Right atrium auricular region (tissue), 2 donors: Measurements from ENCODE around the gene PEX14. TPM values are rescaled to one million over a fixed set of nuclear protein-coding genes. Genes with fewer than 3 reads are reported as not detected.

Experiments used
- DNase-seq: peaks from one replicate; pipeline ENCODE4 v3.0.0-alpha.2; 2019; ENCODE audit warnings: low spot score
- H3K27ac ChIP-seq, 2 donors: fragments of 200-600 bp; sonication (generic); 1 replicate in 1 of 2; 2 replicates in 1 of 2; pipeline ENCODE4 v1.5.1; 2016 to 2019
- H3K27me3 ChIP-seq, 2 donors: fragments of 200-600 bp; sonication (generic); one replicate each; pipeline versions ENCODE4 v1.5.1 to v1.6.0; 2017 to 2019
- H3K36me3 ChIP-seq: fragments of 200-600 bp; sonication (generic); one replicate; pipeline ENCODE4 v1.5.1; 2016
- H3K4me1 ChIP-seq, 2 donors: fragments of 200-600 bp; sonication (generic); one replicate each; pipeline versions ENCODE4 v1.5.1 to v1.6.0; 2017 to 2019
- H3K4me3 ChIP-seq, 2 donors: fragments of 200-600 bp; sonication (generic); 1 replicate in 1 of 2; 2 replicates in 1 of 2; pipeline ENCODE4 v1.5.1; 2017 to 2019; ENCODE audit warnings: mild to moderate bottlenecking in 1 of 2, moderate library complexity in 1 of 2
- H3K9me3 ChIP-seq, 2 donors: fragments of 200-600 bp; sonication (generic); one replicate each; pipeline ENCODE4 v1.5.1; 2019
- total RNA-seq, 2 donors: library from RNA; depleted of rRNA; stranded (reverse); fragments of >200 nt; gene quantifications; one replicate each; pipeline ENCODE4 v1.1.0, GENCODE V29; 2016
- TF ChIP-seq, protein P1 (sequence below), 2 donors: fragments of 200-600 bp; sonication (generic); IDR thresholded peaks; one replicate each; pipeline ENCODE4 v1.5.1; 2019; ENCODE audit warnings: antibody characterized with exemption in 2 of 2

PEX14 gene
- total RNA-seq, 2 donors from 2014 or later = 13.7 to 14.5 TPM

DNA sequence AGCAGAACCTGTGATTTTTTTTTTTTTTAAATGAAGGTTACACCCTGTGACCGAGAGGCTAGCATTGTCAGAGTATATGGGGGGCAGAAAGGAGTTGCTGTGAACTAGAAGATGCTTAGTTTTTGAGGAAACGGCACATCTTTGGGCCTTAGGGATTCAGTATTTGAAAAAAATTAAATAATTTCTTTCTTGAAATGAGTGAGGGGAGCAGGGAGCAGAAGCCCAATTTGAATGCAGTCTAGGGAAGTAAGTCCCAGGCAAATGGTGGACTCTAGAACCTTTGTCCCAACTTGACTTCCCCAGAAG, 42.9 kb downstream of the PEX14 start:
- Histone ChIP-seq H3K27me3 (no peaks in the 10 kb centered on the region), H3K4me1 (peaks cover 0 to 35% of the 10 kb centered on the region in 2 donors), H3K27ac (no peak overlapping the region), H3K4me3 (no peak overlapping the region), H3K9me3 (no peaks in the 10 kb centered on the region), H3K36me3 (no peaks in the 10 kb centered on the region)
- no peak for DNase-seq
- TF ChIP-seq, protein P1, sequence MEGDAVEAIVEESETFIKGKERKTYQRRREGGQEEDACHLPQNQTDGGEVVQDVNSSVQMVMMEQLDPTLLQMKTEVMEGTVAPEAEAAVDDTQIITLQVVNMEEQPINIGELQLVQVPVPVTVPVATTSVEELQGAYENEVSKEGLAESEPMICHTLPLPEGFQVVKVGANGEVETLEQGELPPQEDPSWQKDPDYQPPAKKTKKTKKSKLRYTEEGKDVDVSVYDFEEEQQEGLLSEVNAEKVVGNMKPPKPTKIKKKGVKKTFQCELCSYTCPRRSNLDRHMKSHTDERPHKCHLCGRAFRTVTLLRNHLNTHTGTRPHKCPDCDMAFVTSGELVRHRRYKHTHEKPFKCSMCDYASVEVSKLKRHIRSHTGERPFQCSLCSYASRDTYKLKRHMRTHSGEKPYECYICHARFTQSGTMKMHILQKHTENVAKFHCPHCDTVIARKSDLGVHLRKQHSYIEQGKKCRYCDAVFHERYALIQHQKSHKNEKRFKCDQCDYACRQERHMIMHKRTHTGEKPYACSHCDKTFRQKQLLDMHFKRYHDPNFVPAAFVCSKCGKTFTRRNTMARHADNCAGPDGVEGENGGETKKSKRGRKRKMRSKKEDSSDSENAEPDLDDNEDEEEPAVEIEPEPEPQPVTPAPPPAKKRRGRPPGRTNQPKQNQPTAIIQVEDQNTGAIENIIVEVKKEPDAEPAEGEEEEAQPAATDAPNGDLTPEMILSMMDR (IDR thresholded peaks at IDR 0.05) = no peak

- TF ChIP-seq, protein P1 (IDR thresholded peaks at IDR 0.05) = no peak
- peak overlapping the region in 1 of 2 donors; percentile 57 for H3K27ac ChIP-seq
Observed at GRCh38 chr1:10519016-10519417, 44.3 kb downstream of the PEX14 start.

DNA sequence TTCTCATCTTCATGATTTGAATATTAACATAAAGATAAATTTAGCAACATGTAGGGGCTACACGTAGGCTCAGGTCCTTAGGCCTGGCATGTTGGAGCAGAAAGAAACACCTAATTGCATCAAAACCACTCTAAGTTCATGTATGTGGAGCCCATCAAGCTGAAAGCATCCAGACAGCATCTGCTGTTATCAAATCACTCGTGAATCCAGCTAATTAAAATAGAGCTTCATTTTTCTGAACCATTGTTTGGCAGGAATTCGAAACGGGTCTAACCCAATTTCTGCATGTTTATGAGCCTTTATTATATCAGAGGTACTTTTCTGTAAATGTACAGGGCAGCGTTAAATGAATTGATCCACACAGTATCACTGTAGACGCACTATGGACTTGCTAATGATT, 45.7 kb downstream of the PEX14 start:
- no peak overlapping the region for H3K27ac ChIP-seq
- TF ChIP-seq, protein P1 (IDR thresholded peaks at IDR 0.05) = no peak
- no peaks in the 10 kb centered on the region for H3K27me3 ChIP-seq
- H3K4me1 ChIP-seq = peaks cover 0 to 36% of the 10 kb centered on the region in 2 donors
- no peak overlapping the region for H3K4me3 ChIP-seq
- no peaks in the 10 kb centered on the region for H3K9me3 ChIP-seq
- no peaks in the 10 kb centered on the region for H3K36me3 ChIP-seq
- no peak for DNase-seq

More at GRCh38 chr1:10519016-10519417, 44.3 kb downstream of the PEX14 start:
- no peaks in the 10 kb centered on the region for H3K9me3 ChIP-seq
- H3K4me1 ChIP-seq = peaks cover 0 to 36% of the 10 kb centered on the region in 2 donors
- DNase-seq = no peak
- no peaks in the 10 kb centered on the region for H3K27me3 ChIP-seq
- H3K4me3 ChIP-seq = no peak overlapping the region
- no peaks in the 10 kb centered on the region for H3K36me3 ChIP-seq

GRCh38 chr1:10520952-10521351, 46.2 kb downstream of the PEX14 start:
- H3K36me3 ChIP-seq = no peaks in the 10 kb centered on the region

DNA sequence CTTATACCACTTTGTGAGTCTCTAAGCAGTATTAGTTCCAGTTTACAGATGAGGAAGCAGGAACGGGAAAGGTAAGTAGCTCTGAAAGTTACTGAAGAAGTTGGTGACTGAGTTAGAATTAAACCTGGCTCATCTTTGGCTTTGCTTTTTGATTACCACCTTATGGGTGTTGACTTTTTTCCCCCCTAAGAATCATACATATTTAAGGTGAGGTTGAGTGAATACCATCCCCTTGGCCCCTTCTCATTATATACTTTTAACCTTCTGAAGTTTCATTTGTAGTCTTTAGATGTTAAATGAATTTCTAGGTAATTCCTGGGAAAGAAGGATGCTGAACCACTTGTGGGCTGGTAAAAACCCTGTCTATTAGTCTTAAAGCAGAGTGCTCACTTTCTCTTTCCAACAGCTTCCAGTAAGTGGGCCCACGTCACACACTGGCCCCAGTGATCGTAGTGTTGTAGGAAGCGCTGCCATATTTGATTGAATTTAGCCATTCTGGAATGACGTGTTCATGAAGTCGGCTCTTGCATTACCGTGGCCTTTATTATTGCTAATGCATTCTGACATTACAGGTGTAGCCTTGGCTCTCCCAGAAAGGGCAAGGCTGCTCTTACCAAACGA, 46.9 kb downstream of the PEX14 start:
- DNase-seq = no peak
- H3K4me1 ChIP-seq = peaks cover 0 to 28% of the 10 kb centered on the region in 2 donors
- H3K9me3 ChIP-seq = no peaks in the 10 kb centered on the region
- H3K27ac ChIP-seq = no peak overlapping the region
- H3K4me3 ChIP-seq = no peak overlapping the region
- no peaks in the 10 kb centered on the region for H3K27me3 ChIP-seq
- H3K36me3 ChIP-seq = no peaks in the 10 kb centered on the region
- TF ChIP-seq, protein P1 (IDR thresholded peaks at IDR 0.05) = no peak

More at GRCh38 chr1:10520952-10521351, 46.2 kb downstream of the PEX14 start:
- H3K27ac ChIP-seq = no peak overlapping the region
- no peak for DNase-seq
- H3K27me3 ChIP-seq = no peaks in the 10 kb centered on the region
- TF ChIP-seq, protein P1 (IDR thresholded peaks at IDR 0.05) = no peak
- no peak overlapping the region for H3K4me3 ChIP-seq
- peaks cover 0 to 35% of the 10 kb centered on the region in 2 donors for H3K4me1 ChIP-seq
- no peaks in the 10 kb centered on the region for H3K9me3 ChIP-seq

GRCh38 chr1:10522322-10522860, 47.6 kb downstream of the PEX14 start:
- Histone ChIP-seq H3K36me3 (no peaks in the 10 kb centered on the region), H3K9me3 (no peaks in the 10 kb centered on the region), H3K27me3 (no peaks in the 10 kb centered on the region), H3K4me3 (no peak overlapping the region), H3K27ac (no peak overlapping the region), H3K4me1 (peaks cover 0 to 24% of the 10 kb centered on the region in 2 donors)
- TF ChIP-seq, protein P1 (IDR thresholded peaks at IDR 0.05) = no peak
- DNase-seq = no peak
